Right lobe of liver (tissue), 4 donors: ENCODE measurements around the gene VSTM5.

Experiments used
- POLR2A ChIP-seq: fragments of 450-650 bp; IDR thresholded peaks from one replicate; pipeline ENCODE4 v1.6.1; 2017; ENCODE audit warnings: antibody characterized with exemption, mild to moderate bottlenecking
- TF ChIP-seq, protein P1 (sequence below), 4 donors: fragments of 200-600 bp in 3 of 4; fragments of 450-650 bp in 1 of 4; IDR thresholded peaks; one replicate each; pipeline versions ENCODE4 v1.5.1 to v1.8.0; 2016 to 2022; ENCODE audit warnings: antibody characterized with exemption in 4 of 4, mild to moderate bottlenecking in 2 of 4
- donor health status: DM: no; HTN: no; CAD: no.
- donor health status: DM: no; HTN: no; CAD: no.
- donor health status: DM: no; HTN: yes; CAD: no.

DNA sequence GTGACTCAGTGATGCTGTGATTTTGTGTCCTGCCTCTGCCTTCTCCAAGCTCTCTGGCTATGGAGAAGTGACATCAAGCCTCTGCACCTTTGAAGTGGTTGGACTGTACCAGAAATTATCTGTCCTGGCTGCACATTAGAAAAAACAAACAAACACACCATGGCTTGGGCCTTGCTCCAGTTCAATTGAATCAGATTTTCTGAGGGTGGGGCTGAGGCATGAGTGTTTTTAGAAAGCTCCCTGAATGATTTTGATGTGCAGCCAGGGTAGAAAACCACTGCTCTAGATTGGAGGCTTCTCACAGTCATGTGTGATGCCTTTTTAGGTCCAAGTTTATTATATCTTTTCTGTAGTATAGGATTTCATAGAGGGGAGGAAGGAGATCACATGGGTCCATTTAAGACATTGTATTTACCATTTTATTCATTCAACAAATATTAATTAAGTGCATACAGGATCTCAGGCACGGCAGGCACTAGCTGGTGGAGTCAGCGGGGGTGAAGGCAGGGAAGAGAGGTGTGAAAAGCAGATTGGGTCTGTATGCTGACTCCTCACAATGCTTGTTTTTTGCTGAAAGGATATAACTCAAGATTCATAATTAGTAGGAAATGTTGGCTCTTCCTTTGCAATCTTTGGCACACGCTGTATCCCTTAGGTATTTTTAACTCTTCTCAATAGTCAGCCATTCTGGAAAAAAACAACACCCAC is 7.1 kb upstream of the VSTM5 start:
- TF ChIP-seq, protein P1, sequence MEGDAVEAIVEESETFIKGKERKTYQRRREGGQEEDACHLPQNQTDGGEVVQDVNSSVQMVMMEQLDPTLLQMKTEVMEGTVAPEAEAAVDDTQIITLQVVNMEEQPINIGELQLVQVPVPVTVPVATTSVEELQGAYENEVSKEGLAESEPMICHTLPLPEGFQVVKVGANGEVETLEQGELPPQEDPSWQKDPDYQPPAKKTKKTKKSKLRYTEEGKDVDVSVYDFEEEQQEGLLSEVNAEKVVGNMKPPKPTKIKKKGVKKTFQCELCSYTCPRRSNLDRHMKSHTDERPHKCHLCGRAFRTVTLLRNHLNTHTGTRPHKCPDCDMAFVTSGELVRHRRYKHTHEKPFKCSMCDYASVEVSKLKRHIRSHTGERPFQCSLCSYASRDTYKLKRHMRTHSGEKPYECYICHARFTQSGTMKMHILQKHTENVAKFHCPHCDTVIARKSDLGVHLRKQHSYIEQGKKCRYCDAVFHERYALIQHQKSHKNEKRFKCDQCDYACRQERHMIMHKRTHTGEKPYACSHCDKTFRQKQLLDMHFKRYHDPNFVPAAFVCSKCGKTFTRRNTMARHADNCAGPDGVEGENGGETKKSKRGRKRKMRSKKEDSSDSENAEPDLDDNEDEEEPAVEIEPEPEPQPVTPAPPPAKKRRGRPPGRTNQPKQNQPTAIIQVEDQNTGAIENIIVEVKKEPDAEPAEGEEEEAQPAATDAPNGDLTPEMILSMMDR (IDR thresholded peaks at IDR 0.05): no peak
- TF ChIP-seq POLR2A: no peak
